HL-60/S4 treated with retinoic acid at 250 ng/mL for 4 days and 3 days (cell line): Measurements from ENCODE around the gene MMP14.
"Not testable (repeated sequence)": the region's sequence is repeated elsewhere in the genome, so short reads cannot be mapped to it uniquely, and the experiment has no call there.

Experiments
- in situ Hi-C: fragments of 300-500 bp; cut with MboI; formaldehyde crosslinking; loops from 2 replicates; pipeline ENCODE4 v1.7.0; 2022; ENCODE audit warnings: low sequenced_read_pairs

MMP14 gene

DNA sequence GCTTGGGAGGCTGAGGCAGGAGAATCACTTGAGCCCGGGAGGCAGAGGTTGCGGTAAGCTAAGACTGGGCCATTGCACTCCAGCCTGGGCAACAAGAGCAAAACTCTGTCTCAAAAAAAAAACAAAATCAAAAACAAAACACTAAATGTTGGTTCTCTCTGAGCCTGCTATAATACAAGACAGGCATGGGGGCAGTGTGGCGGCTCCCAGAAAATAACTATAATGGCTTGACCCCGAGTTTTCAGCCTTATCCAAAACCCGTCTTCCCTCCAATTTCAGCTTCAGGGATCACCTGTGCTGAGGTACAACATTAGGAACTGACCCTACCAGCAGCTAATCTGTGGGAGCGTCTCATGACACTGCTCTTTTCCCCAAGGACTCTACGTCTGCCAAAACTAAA lies 22.0 kb upstream of the MMP14 start:
- in situ Hi-C loops: no loop called here

- in situ Hi-C loops: no loop called here
Observed at GRCh38 chr14:22814941-22815713, 21.3 kb upstream of the MMP14 start, which contains the start of gene SLC7A7. TSS of gene SLC7A7 (minus strand) at chr14:22815435. CDS start at chr14:22813398, 2,037 bp downstream.

DNA sequence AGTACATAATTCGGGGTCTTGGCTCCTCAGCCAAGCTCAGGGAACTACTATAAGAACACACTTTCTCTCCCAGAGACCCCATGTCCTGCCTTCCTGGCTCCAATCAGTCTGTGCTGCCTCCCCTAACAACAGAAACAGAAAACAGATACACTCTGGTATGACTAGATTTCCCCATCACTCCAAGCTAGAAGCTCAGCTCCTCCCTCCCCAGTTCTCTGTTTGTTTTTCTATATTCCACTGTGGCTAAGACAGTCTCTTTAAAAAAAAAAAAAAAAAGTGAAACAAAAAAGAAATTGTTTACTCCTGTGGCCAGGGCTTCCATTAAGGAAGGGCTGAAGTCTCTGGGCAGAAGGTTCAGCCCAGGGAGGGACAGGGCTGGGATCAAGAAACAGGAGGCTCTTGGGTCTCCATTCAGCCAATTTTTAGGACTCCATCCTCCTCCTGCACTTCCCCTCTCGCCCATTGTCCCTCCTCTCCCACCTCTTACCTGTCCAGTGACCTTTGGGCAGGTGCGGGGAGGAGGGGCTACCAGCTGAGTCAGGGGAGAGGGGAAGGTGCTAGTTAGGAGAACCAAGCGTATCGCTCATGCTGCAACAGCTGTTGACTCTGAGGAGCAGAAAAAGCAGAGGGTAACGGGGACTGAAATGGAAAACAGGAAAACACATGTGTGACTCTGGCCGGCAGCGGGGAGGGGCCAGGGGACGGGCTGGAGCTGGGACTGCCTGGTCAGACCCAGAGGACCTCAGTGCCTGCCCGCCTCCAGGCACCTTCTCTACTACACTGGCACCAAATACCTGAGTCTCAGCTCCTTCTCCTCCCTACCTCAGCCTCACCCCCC lies 17.0 kb upstream of the MMP14 start:
- in situ Hi-C loops: no loop called here

- in situ Hi-C loops: no loop called here
Observed at GRCh38 chr14:22820731-22821130, 15.7 kb upstream of the MMP14 start.

- in situ Hi-C loops: no loop called here
Observed at GRCh38 chr14:22821193-22822015, 15.0 kb upstream of the MMP14 start.

DNA sequence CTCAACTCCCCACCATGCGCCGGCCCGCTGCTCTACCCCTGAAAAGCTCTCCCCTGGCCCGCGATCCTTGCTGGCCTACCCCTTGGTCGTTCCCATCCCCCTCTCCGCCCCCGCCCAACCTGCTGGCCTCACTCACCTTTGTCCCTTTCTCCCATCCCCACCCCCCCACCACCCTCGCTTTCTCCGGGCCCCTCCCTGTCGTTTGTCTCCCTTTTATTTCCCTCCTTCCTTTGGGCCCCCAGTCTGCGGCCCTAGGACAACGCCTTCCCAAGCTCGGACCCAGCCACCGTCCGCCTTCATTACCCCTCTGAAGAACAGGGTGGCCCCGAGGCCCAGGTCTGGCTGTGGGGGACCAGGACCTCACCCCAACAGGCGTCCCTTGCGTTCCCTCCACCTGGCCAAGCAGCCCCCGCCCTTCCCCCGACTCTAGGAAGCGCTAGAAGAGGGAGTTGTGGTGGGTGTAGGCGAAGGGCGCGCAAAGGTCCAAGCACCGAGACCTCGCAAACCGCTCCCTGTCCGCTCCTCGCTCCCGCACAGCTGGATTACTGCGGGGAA lies 14.3 kb upstream of the MMP14 start:
- in situ Hi-C loops: no loop called here

GRCh38 chr14:22822571-22823098 lies 13.8 kb upstream of the MMP14 start:
- in situ Hi-C loops: no loop called here

GRCh38 chr14:22824711-22825359 lies 11.6 kb upstream of the MMP14 start:
- in situ Hi-C loops: no loop called here

GRCh38 chr14:22829076-22829660 lies 7.2 kb upstream of the MMP14 start:
- in situ Hi-C loops: not testable (repeated sequence)

DNA sequence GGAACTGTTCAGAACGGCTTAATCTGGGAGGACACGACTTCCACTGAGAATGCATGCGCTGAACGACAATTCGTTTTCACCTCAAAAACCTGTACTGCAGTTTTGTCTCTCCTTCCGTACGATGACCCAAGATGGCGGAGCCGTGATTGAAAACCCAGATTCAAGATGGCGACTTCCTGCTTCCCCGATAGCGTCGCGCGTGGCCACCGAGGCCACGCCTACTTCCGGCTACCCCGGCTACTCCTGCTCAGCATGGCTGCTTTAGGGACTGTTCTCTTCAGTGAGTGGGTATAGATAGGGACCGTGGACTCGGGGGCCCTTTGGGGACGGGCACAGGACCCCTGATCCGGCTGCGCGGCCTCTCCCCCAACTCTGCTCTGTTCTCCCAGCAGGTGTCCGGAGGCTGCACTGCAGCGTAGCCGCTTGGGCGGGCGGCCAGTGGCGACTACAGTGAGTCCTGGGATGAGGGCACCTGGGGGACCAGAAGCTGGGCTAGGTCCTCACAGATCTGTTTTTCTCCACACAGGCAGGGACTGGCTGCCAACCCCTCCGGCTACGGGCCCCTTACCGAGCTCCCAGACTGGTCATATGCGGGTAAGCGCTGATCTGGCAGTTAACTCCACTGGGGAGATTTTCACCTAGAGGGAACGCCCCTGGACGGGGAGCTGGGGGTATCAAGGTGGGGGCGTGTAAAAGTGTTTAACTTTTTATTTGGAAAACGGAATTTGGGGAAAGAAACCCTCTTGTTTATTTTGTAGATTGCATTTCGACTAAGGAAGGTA lies 6.5 kb upstream of the MMP14 start, which contains the start of gene MRPL52:
MRPL52 (plus strand) TSS at position 227 of the 782 bp plus-strand sequence; CDS start at position 253, 26 bp downstream.
- in situ Hi-C loops: no loop called here

DNA sequence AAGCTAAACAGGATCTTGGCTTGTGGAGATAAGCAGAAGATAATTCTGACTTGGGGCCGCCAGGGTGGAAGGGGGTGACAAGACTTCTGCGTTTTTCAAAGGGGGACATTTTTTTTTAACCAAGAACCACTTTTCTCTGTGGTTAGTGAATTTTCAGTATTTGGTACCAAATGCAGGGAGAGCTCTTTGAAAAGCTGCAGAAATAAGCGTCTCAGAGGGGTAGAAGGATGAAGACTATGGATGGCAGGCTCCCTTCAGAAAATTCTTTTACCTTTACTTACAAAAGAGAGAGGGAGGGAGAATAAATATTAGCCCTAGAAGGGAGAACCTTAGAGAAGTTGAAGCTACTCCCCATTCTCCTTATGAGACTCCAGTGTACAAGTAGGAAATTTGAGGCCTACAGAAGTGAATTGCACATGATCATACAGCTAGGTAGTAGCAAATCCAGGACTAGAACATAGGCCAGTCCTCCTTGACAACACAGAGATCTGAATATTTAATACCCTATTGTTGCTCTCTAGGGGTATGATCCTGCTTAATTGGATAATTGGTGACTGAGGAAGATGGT lies 5.9 kb upstream of the MMP14 start:
- in situ Hi-C loops: no loop called here

GRCh38 chr14:22835505-22835904 lies 880 bp upstream of the MMP14 start:
- in situ Hi-C loops: no loop called here

DNA sequence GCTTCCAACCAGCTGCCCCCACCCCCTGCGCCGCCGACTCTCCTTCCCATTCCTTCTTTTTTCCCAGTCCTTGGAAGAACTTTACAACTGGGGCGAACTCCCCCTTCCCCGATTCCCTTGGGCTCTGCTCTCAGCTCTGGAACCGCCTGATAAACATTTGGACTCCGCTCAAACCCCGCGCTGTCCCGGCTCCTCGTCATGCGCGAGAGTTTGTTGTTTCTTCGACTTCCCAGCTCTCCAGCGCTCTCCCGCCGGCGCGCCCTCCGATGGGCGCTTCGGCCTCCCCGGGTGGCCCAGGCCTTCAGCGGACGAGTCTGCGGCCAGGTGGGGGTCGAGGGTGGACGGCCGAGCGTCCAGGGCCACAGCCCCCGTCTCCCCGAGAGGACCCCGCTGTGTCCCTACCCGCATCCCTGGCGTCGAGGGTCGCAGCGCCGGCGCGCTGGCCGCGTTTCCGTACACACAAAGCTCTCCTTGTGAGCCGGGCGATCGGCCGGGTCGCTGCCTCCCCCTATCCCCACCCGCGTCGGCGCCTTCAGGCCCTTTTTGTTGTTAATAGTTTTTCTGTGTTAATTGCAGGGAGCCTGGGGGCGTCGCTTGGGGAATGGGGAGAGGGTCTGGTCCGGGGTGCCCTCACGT lies 847 bp downstream of the MMP14 start:
- in situ Hi-C loops: no loop called here

GRCh38 chr14:22837750-22838538 lies 1.6 kb downstream of the MMP14 start:
- in situ Hi-C loops: no loop called here

GRCh38 chr14:22838631-22839041 lies 2.3 kb downstream of the MMP14 start:
- in situ Hi-C loops: no loop called here

- in situ Hi-C loops: no loop called here
Observed at GRCh38 chr14:22839159-22839779, 2.9 kb downstream of the MMP14 start.

GRCh38 chr14:22841311-22841710 lies 4.9 kb downstream of the MMP14 start:
- in situ Hi-C loops: no loop called here
